GM12873 (cell line): ENCODE results near the gene IRF2BP2.

Experiments
- TF ChIP-seq, protein P1 (sequence below): IDR thresholded peaks from 2 replicates; pipeline ENCODE4 v1.5.1; 2012; ENCODE audit warnings: low read depth, mild to moderate bottlenecking, moderate library complexity, low read length, control low read depth; ENCODE audit not compliant: insufficient read depth; ENCODE audit errors: missing control alignments

Gene IRF2BP2

DNA sequence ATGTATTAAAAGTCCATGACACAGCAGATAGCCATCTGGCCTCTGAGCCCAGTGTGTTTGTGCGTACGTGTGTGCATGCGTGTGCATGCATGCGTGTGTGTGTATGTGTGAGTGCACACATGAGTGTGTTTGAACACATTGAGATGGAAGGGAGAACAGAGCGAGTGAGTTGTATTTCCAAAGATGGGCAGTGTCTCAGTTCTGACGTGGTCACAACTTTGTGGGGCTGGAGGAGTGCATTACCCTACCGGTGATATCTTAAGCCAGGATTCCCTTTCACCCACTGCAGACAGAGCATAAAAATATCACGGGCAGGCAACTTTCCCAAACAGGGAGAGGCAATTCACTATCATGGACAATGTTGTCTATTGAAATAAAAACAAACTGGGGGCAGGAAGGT is 27.8 kb downstream of the IRF2BP2 start:
- TF ChIP-seq, protein P1, sequence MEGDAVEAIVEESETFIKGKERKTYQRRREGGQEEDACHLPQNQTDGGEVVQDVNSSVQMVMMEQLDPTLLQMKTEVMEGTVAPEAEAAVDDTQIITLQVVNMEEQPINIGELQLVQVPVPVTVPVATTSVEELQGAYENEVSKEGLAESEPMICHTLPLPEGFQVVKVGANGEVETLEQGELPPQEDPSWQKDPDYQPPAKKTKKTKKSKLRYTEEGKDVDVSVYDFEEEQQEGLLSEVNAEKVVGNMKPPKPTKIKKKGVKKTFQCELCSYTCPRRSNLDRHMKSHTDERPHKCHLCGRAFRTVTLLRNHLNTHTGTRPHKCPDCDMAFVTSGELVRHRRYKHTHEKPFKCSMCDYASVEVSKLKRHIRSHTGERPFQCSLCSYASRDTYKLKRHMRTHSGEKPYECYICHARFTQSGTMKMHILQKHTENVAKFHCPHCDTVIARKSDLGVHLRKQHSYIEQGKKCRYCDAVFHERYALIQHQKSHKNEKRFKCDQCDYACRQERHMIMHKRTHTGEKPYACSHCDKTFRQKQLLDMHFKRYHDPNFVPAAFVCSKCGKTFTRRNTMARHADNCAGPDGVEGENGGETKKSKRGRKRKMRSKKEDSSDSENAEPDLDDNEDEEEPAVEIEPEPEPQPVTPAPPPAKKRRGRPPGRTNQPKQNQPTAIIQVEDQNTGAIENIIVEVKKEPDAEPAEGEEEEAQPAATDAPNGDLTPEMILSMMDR: no peak

DNA sequence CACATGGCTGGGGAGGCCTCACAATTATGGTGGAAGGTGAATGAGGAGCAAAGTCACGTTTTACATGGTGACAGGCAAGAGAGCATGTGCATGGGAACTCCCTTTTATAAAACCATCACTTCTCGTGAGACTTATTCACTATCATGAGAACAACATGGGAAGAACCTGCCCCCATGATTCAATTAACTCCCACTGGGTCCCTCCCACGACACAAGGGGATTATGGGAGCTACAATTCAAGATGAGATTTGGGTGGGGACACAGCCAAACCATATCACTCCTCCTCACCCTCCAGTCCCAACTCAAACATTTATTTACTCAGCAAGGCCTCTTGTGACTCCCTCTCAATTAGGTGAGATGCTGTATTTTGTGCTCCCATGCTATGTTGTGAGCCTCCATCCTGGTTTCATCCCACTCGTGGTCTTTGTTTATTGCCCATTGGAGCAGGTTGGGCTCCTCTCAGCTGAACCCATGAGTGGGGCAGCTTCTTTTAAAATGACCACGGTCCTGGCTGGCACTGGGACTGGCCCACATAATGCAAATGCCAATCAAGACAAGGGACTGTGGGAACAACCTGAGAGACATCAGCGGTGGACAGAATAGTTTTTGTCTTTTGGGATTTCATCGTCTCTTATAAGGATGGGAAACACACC is 28.8 kb downstream of the IRF2BP2 start:
- TF ChIP-seq, protein P1: no peak

DNA sequence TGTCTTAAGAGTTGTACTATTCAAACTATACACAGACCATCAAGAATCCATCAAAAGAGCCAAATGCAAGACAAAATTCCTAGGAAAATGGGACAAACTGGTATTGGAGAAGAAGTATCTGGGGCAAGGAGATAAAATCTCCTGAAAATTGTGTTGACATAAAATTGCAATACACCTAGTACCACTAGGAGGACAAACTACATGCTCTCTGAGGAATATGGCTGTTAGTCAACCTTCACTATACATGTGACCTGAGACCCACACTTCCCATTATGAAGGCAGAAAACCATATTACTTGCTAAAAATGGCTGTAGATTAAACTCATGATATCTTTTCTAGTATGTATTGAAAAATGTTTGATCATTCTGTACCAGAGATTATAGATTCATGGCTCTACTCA is 30.0 kb downstream of the IRF2BP2 start:
- TF ChIP-seq, protein P1: peak; percentile 51

DNA sequence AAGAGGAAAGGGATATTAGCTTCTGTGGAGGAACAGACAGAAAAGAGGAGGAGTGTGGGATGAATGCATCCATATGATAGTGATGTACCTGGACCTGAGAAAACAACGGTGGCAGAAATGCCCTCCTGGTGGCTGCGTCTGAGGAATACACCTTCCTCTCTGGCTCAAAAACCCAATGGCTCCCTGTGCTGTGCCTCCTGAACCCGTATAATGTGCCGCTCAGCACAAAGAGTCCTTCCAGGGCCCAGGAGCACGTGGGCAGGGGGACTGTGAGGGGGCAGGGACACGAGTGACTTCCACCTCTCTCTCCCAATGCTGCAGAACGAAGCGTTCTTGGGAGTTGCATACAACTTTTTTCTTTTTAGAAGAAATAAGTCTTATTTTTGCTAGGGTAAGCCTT is 31.2 kb downstream of the IRF2BP2 start:
- TF ChIP-seq, protein P1: no peak

DNA sequence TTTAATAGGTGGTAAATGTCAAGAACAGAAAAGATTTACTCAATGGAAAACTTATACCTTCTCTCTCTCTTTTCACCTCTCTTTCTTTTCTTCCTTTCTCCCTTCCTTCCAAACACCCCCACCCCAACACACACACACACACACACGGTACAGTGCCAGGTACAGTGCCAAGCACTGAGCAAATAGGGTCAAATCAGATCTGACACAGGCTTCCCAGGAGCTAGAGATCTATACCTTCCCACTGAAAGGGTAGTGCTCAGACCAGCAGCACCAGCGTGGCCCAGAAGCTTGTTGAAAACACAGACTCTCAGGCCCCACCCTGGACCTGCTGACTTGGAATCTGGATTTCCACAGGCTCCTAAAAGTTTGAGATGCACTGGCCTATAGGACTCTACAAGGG is 31.9 kb downstream of the IRF2BP2 start:
- TF ChIP-seq, protein P1: no peak

DNA sequence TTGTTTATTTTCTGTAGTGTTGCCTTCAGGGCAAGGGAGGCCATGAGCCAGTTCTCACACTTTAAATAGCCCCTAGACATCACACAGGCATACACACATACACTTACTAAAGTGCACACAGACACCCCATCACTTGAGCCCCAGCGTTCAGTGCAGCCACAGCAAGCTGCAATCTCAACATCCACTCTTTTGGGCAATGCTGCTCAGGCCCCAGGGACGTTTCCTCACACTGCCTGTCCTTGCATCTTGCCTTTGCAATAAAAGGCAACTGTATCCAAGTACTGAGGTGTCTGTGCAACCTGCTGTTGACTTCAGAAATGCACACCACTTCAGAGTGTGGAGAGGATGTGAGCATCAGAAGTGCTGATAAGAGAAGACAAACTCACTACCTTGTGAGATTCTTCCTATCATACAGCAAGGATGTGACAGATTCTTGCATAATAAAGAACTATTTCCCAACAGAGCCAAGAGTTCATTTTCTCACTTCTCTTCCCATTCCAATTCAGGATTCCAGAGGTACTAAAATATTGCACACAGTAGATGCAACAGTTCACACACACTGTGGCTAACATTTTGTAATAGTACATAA is 36.2 kb downstream of the IRF2BP2 start:
- TF ChIP-seq, protein P1: no peak

DNA sequence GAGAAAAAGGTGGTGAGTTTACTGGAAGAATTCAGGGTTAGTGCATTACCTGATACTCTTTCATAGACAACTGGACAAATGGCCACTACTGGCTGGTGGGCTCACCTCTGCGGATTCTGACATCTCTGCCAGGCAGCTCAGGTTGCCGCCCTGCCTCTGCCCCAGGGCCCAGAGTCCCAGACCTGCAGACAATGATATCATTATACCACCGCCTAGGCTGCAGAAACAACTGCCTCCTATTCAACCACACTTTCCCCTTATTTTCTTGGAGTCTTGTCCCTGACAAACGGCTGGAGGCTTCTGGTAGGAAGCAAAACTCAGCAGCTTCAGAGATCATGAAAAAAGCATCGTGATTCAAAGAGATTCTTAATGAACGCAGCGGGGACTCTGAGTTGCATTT is 37.0 kb downstream of the IRF2BP2 start:
- TF ChIP-seq, protein P1: no peak

DNA sequence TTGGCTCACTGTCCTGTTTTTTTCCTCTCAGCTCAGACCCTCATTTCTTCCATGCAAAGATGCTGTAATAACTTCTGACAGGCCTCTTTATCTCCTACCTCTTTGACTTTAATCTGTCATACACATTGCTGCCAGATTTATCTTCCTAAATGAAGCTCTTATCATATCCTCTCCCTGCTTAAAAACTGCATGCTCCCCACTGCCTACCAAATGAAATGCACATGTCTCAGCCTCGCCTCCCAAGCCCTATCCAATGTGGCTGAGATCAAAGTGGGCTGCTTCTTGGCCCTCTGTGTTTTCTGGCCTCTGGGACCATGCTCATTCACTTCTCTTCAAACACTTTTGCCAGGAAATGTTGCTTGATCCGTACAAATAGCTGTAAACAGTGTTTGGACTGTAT is 38.3 kb downstream of the IRF2BP2 start:
- TF ChIP-seq, protein P1: no peak
